ENCODE data around the gene ARHGEF18. TPM values are rescaled to one million over a fixed set of nuclear protein-coding genes. Genes with fewer than 3 reads are reported as not detected.

ARHGEF18 gene
- polyA plus RNA-seq, 1 donor from 2014 or later = 22.7 TPM

GRCh38 chr19:7397687-7398086 lies 49.0 kb downstream of the ARHGEF18 start:
- Histone ChIP-seq H2AFZ (ENCODE audit: low read depth, low read length) (no peak overlapping the region), H3K79me2 (replicated peaks; ENCODE audit: insufficient read depth, low read length) (peaks cover 49% of the 10 kb centered on the region), H3F3A (ENCODE audit: insufficient read depth, low read length, poor library complexity, severe bottlenecking) (no peaks in the 10 kb centered on the region), H3K36me3 (ENCODE audit: insufficient read depth, low read length) (no peaks in the 10 kb centered on the region), H3K27me3 (ENCODE audit: insufficient read depth, low read depth, low read length) (no peaks in the 10 kb centered on the region), H3K9me2 (ENCODE audit: insufficient read depth, low read length) (no peaks in the 10 kb centered on the region), H3K4me3 (ENCODE audit: low read length) (no peak overlapping the region), H3K4me2 (ENCODE audit: low read length) (no peak overlapping the region), H3K9ac (ENCODE audit: low read length) (no peak overlapping the region), H3K27ac (ENCODE audit: low read length) (no peak overlapping the region), H3K9me3 (ENCODE audit: low read length) (no peaks in the 10 kb centered on the region), H4K20me1 (ENCODE audit: insufficient read depth) (no peaks in the 10 kb centered on the region)
- no peak for TF ChIP-seq SMC3 (conservative IDR thresholded peaks at IDR 0.05; ENCODE audit: poor library complexity)

Other genes with a start within 250 kb of the ARHGEF18 start
- 16.0 and 19.6 TPM in 2 replicates for gene INSR, start 54.5 kb upstream of the ARHGEF18 start, polyA plus RNA-seq
- 1.2 and 1.3 TPM in 2 replicates for gene PEX11G, start 140.1 kb downstream of the ARHGEF18 start, polyA plus RNA-seq
- gene ZNF358, start 167.2 kb downstream of the ARHGEF18 start, polyA plus RNA-seq = 14.6 and 22.0 TPM in 2 replicates
- 16.9 and 20.6 TPM in 2 replicates for gene MCOLN1, start 173.7 kb downstream of the ARHGEF18 start, polyA plus RNA-seq
- gene PNPLA6, start 186.8 kb downstream of the ARHGEF18 start, polyA plus RNA-seq = 10.8 and 25.0 TPM in 2 replicates
- gene CAMSAP3, start 246.9 kb downstream of the ARHGEF18 start, polyA plus RNA-seq = 17.0 and 22.5 TPM in 2 replicates